GM18909 (cell line): ENCODE measurements around the gene RALGAPA1.
"Not testable (repeated sequence)": the region's sequence is repeated elsewhere in the genome, so short reads cannot be mapped to it uniquely, and the experiment has no call there.

Source experiments
- ATAC-seq: cut with Tn5 transposase; IDR thresholded peaks from one replicate; pipeline ENCODE4 v1.9.1; 2021; ENCODE audit warnings: mild to moderate bottlenecking; ENCODE audit not compliant: unreplicated experiment, poor library complexity

RALGAPA1 gene

DNA sequence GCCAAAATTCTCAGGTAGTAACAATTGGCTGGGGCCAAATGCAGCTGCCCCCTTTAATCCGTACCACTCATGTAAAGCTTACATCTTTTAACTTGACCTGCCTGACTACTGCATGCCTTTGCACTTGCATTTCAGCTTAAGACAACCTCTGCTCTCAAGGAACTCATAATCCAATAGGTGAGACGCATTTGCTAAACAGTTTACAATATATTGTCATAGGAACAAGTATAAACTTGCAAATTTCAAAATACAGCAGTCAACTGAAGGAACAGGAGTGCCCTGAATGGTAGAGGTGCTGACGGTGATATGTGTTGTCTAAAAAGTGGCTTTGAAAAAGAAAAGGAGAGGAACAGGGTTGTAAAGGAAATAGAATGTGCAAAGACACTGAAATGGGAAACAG lies 13.4 kb upstream of the RALGAPA1 start:
- ATAC-seq = no peak

DNA sequence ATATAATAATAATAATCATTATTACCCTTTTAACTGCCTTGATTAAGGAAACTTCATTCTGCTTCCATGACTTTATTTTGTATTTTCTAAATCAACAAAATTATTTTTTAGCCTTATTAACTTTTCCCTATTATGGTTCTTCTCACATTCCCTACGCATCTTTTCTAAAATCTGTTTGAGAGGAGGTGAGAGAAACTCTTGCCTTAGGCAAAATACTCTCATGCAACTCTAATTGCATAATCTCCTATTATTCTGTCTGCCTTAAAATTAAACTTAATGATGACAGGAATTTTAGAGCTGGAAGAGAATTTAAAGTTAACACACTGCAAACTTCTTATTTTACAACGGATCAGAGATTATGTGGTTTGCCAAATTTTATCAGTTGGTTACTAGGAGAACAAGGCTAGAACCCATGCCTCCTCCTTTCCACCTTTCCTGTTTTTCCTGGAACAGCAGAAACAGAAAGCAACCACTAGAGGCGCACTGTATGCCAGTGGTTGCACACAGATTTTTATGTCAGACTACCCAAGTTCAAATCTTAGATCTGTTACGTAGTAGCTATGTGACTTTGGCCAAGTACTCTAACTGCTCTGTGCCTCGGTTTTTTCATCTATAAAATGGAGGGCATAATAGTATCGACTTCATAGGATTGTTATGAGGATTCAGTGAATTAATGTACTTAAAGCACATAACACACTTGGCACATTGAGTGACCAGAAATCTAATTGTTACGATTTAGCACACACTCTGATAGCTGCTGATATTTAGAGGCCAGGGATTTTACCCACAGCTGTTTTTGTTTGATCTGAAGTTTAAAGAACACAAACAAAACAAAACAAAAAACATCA lies 12.7 kb upstream of the RALGAPA1 start:
- no peak for ATAC-seq

DNA sequence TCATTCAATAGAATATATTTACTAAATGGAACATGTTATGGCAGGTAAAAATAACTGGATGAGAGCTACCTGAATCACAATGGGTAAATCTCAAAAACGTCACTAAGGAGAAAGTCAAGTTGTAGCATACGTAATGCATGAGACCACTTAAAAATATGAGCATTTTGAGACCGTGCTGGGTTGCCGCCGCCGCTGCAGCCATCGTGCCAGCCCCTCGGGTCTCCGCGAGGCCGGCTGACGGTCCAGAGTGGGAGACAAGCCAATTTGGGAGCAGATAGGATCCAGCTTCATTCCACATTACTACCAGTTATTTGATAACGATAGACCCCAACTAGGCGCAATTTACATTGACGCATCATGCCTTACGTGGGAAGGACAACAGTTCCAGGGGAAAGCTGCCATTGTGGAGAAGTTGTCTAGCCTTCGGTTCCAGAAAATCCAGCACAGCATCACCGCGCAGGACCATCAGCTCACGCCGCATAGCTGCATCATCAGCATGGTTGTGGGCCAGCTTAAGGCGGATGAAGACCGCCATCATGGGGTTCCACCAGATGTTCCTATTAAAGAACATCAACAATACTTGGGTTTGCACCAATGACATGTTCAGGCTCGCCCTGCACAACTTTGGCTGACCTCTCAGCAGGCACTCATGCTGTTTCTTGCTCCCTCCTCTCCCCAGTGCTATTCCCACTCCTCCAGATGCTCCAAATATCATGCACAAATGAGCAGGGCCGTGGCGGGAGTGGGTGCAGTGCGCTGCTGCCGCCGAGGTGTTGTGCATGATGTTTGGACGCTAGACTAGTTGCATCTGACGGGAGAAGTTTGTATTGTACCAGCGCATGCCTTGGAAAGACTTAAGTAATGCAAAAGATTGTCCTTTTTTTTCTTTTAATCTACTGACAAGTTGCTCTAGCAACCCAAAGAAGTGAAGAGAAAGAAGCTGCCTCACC lies 10.8 kb upstream of the RALGAPA1 start:
- no peak for ATAC-seq

DNA sequence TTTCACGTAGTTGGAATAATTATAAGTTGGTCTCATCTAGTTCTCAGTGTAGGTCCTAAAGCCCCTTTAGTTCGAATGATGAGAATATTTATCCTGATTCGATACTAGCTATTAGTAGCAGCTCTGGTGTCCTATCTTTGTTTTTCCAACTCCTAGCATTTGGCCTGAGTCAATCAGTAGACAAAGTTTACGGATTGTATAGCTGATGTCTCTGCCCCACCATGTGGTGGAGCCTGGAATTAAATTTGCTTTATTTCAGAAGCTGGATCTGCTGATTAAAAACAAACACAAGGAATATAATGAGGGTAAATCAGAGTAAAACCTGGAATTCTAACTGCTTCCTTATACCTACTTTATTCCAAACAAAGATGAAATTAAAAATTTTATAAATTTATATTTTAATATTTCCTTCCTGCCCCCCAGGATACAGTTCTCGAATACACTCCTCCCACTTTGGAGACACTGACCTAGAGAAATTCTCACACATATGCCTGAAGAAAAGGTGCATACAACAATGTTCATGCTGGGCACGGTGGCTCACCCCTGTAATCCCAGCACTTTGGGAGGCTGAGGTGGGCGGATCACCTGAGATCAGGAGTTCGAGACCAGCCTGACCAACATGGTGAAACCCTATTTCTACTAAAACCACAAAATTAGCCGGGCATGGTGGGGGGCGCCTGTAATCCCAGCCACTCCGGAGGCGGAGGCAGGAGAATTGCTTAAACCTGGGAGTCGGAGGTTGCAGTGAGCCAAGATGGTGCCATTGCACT lies 9.4 kb upstream of the RALGAPA1 start:
- ATAC-seq = no peak

DNA sequence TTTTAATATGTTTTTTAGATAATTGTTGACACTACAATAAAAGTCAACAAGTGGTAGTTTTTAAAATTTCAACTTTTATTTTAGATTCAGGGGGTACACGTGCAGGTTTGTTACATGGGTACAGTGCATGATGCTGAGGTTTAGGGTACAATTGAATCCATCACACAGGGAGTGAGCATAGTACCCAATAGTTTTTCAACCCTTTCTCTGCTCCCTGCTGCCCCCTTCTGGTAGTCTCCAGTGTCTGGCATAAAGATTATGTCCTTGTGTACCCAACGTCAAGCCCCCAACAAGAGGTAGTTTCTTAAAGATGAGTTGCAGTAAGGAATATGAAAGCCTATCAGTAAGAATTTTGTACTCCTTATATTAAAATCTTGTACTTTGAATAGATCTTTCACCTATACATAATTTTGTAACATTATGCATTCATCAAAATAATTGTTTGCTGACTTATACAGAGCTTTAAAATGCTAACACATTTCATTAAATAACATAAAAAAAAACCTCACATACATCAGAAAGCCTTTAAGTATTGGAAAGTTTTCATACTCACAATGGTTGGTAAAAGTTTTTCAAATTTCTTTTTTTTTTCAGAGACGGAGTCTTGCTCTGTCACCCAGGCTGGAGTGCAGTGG lies 5.4 kb upstream of the RALGAPA1 start:
- peak; percentile 84 for ATAC-seq

DNA sequence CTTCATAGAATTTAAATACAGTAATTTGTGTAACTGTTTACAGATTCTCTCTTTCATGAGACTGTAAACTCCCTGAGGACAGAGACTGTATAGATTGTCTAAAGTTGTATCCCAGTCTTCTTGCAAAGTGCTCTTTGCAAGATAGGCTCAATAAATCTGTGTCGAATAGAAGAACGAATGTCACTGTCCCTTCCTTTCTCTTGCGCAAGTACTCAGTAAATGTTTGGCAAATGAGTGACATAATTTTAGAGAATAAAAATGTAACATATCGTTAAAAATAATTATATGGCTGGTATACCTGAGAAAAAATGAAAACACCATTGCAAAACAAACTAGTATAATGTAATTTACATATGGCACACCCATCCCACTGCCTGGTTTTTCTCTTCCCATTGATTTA lies 1.9 kb upstream of the RALGAPA1 start:
- no peak for ATAC-seq

DNA sequence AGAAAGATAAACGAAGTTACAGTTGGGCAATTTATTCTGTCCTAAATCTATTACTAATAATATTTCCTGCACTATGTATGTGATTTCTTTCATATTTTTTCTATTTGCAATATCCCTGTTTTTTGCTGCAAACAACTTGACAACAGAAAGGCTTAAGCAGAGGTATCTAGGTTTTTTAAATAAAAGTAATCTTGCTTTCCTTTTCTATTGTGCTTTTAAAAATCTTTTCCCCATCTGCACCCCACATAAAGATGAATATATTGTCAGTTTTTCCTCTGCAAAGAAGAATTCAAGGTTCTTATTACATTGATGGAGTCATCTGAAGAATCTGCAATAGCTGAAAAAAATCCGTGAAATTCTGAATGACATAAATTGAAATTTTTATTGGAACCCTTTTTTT lies 502 bp upstream of the RALGAPA1 start:
- ATAC-seq = no peak

DNA sequence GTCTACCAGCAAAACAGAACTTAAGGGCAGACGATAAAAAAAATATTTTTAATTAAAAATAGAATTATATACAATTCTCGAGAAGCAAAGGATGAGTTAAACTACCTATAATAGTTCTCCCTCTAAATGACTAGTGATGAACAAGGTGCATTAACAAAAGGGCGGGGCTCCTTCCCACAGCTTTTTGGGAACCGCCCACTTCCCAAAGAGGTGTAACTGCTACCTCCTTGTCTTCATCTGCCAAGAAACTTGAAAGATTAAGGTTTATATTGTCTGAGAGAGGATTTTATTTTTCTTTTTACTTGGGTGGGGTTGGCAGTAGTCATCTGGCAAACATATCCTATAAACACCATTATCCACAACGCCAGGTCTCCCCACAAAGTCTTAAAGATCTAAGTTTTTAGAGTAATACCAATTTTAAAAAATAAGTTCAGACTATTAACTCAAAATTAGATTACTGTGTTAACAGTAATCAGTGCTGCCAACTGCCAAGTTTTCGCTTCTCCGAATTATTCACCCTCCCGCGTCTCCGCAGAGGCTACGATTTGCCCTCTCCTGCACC lies 938 bp downstream of the RALGAPA1 start:
- no peak for ATAC-seq

DNA sequence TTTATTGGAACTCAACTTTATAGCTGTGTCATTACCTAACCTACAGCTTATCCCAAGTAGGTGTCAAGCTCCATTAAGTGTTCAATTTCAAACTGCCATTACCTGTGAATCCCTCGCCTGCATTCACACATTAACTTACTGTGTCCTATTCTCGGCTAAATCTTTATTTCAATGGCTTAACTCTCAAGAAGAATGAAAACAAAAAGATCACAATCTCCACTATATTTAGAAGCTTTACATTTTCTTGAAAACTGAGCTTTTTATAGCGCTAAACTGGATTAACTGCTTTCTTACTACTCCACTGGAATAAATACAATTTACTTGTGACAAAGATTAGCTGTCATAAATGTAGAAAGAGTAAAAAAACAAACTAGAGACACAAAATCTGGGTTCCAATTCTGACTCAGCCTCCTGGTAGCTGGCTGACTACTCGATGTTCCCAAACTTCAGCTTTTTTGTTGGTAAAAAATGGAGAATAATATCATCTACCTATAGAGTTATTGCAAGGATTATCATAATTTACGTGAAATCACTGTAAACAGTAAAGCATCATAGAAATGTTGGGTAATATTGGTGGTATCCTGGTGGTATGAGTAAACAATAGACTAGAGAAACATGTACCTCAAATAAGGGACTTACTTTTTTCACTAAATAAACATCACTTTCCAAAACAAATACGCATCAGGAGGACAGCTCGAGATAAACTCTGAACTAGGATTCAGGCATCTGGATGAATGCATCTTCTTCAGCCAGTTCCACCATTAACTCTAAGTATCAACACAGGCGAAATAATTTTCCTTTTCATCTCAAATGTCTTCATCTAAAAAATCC lies 1.7 kb downstream of the RALGAPA1 start:
- ATAC-seq = no peak

DNA sequence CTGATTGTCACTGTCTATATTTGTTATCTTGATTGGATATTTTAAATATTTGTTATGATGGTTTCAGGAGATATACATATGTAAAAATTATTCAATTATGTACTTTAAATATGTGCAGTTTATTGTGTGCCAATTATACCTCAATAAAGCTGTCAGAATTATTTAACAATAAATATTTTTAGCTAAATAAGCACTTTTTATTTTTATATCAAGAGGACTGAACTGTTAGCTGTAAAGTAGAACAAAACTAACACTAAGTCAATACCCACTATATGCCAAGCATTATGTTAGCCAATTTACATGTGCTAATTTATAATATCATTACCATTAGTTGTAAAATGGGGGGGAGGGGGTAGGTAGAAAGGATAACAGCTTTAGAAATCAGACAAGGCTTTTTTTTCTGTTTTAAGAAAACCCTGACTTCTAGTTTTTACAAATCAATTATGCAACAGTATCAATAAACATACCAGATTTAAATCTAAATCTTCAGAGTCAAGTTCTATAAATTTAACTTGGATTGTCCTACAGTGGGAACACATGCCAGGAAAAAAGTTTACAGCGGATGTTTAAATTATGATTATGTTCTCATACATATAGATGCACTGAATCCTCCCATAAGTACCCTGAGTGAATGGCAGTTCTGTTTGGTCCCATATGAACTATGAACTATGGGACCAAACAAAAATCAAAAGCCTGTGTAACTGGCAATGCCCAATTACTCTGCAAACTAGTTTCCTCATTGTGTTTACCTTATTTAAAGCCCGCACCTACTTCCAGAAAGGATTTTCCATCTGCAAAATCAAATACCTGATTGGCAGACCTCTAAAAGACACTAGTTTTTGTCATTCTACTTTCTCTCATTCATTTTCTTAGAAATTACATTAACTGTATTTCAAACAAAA lies 2.8 kb downstream of the RALGAPA1 start:
- no peak for ATAC-seq

DNA sequence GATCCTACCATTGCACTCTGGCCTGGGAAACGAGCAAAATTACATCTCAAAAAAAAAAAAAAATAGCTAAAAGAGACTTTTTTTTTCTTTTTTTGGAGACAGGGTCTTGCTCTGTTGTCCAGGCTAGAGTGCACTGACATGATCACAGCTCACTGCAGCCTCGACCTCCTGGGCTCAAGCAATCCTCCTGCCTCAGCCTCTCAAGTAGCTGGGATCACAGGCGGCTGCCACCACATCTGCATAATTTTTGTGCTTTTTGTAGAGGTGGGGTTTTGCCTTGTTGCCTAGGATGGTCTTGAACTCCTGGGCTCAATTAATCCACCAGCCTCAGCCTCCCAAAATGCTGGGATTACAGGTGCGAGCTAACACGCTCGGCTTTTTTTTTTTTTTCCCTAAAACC lies 11.3 kb downstream of the RALGAPA1 start:
- ATAC-seq = no peak

DNA sequence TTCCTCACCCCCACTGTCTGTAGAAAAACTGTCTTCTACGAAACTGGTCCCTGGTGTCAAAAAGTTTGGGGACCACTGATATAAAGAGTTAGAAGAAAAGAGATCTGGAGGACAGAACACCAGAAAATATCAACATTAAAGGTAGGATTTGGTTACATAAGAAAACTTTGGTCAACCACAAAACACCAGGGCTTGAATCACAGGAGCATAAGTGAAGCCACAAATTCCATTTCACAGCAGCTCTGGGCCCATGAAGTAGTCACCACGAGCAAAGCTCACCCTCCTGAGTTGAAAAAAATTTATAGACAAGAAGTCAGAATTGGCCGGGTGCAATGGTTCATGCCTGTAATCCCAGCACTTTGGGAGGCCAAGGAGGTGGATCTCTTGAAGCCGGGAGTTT lies 19.4 kb downstream of the RALGAPA1 start:
- no peak for ATAC-seq

DNA sequence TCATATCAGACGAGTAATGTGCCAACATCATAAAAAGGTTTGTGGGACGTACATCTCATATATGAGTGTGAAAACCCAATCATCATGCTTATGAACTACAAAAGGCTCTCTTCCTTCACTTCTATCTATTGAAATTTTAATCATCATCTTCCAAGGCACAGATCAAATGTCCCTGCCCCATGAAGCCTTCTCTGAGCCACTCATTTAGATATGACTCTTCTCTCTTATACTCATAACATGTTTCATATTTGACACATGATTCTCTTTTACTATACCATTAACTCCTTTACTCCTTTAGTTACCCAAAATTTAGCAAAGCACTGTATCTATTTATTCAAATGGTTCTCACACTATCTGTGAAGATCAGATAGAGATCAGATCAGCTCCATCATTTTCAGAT lies 22.2 kb downstream of the RALGAPA1 start:
- no peak for ATAC-seq

DNA sequence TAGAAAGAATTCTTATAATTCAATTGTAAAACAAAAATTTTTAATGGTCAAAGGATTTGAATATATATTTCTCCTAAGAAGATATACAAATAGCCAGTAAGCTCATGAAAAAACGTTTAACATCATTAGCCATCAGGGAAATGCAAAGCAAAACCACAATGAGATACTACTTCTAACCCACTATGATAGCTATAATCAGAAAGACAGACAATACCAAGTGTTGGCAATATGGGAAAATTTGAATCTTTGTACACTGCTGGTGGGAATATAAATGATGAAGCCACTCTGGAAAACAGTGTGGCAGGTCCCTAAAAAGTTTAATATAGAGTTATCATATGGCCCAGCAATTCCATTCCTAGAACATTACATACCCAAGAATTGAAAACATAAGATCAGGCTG lies 25.4 kb downstream of the RALGAPA1 start:
- no peak for ATAC-seq

DNA sequence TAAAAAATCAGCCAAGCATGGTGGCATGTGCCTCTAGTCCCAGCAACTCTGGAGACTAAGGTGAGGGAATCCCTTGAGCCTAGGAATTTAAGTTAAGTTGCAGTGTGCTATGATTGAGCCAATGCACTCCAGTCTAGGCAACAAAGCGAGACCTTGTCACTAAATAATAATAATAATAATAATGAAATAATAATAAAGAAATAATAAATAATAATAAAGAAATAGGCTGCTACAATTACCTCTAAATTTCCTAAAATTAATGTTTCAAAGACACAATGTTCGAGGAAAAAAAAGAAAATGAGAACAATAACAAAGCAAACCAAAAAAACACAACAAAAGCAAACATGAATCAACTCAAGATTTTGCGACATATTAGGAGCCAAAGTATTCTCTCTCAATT lies 29.7 kb downstream of the RALGAPA1 start:
- no peak for ATAC-seq

DNA sequence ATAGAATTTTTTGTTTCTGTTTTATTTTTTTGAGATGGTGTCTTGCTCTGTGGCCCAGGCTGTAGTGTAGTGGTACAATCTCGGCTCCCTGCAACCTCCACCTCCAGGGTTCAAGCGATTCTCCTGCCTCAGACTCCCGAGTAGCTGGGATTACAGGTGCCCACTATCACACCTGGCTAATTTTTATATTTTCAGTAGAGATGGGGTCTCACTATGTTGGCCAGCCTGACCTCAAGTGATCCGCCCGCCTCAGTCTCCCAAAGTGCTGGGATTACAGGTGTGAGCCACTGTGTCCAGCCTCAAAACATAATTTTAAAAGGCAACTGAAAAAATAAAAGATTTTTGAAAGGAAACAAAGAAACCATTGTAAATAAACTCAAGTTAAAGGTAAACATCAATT lies 31.5 kb downstream of the RALGAPA1 start:
- ATAC-seq = not testable (repeated sequence)

DNA sequence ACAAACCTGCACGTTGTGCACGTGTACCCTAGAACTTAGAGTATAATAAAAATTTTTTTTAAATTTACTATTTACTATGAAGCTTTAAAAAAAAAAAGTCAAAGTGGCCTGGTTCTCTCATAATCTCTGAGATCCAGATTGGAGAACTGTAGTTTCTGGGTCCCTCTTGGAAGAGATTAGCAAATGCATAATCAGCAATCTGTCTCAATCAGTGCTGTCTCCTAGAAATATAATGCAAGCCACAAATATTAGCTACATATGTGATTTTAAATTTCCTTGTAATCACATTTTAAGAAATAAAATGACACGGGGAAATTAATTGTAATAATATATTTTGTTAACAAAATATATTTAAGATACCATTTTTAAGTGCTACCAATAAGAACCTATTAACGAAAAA lies 32.3 kb downstream of the RALGAPA1 start:
- no peak for ATAC-seq

DNA sequence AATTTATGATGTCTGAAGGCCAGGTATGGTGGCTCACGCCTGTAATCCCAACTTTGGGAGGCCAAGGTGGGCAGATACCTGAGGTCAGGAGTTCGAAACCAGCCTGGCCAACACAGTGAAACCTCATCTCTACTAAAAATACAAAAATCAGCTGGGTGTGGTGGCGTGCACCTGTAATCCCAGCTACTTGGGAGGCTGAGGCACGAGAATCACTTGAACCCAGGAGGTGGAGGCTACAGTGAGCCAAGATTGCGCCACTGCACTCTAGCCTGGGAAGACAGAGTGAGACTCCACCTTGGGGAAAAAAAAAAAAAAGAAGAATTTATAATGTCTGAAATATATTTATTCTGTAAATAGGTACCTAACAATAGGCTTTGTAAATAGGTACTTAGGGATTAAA lies 33.0 kb downstream of the RALGAPA1 start:
- not testable (repeated sequence) for ATAC-seq
